ENCODE data around the gene C22orf23.
A peak's percentile ranks its signal among the peaks of the same experiment; 100 is the strongest.
"Not testable (repeated sequence)": the region's sequence is repeated elsewhere in the genome, so short reads cannot be mapped to it uniquely, and the experiment has no call there.

C22orf23 gene

GRCh38 chr22:37982938-37983859, 29.8 kb upstream of the C22orf23 start:
- no peak for DNase-seq (ENCODE audit: low read depth)

GRCh38 chr22:37982151-37982785, 28.9 kb upstream of the C22orf23 start:
- TF ChIP-seq CTCF (IDR thresholded peaks at IDR 0.05; ENCODE audit: insufficient read depth, low read depth, low read length, missing control alignments): no peak
- no peak for DNase-seq (ENCODE audit: low read depth)
- no peak overlapping the region for H3K4me3 ChIP-seq (ENCODE audit: low read length)

More at GRCh38 chr22:37982938-37983859, 29.8 kb upstream of the C22orf23 start:
- H3K4me3 ChIP-seq (ENCODE audit: low read length): no peak overlapping the region
- TF ChIP-seq CTCF (IDR thresholded peaks at IDR 0.05; ENCODE audit: insufficient read depth, low read depth, low read length, missing control alignments): peak; percentile 23

GRCh38 chr22:37981282-37982011, 28.0 kb upstream of the C22orf23 start:
- no peak overlapping the region for H3K4me3 ChIP-seq (ENCODE audit: low read length)
- TF ChIP-seq CTCF (IDR thresholded peaks at IDR 0.05; ENCODE audit: insufficient read depth, low read depth, low read length, missing control alignments): no peak
- no peak for DNase-seq (ENCODE audit: low read depth)

DNA sequence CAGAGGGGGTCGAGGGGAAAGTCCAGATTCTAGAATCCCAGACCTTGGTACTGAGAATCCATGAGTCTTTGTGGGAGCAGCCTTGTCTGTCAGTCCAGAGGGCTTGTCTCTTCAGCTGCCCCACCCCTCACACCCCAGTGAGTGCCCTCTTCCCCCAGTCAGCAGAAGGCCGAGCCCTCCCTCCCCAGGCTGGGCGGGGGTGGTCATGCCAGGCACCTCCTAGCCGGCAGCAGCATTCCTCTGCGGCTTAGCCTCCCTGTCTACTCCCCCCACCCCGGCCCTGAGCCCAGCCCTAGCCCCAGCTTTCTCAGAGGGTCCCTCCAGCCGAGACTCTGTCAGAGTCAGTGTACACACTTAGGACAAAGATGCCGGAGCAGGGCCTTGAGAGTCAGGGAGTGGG, 26.4 kb upstream of the C22orf23 start:
- DNase-seq (ENCODE audit: low read depth): no peak
- TF ChIP-seq CTCF (IDR thresholded peaks at IDR 0.05; ENCODE audit: insufficient read depth, low read depth, low read length, missing control alignments): no peak

GRCh38 chr22:37976547-37976946, 23.1 kb upstream of the C22orf23 start:
- DNase-seq (ENCODE audit: low read depth): no peak
- no peak for TF ChIP-seq CTCF (IDR thresholded peaks at IDR 0.05; ENCODE audit: insufficient read depth, low read depth, low read length, missing control alignments)

More for the DNA sequence above, 26.4 kb upstream of the C22orf23 start:
- no peak overlapping the region for H3K4me3 ChIP-seq (ENCODE audit: low read length)

DNA sequence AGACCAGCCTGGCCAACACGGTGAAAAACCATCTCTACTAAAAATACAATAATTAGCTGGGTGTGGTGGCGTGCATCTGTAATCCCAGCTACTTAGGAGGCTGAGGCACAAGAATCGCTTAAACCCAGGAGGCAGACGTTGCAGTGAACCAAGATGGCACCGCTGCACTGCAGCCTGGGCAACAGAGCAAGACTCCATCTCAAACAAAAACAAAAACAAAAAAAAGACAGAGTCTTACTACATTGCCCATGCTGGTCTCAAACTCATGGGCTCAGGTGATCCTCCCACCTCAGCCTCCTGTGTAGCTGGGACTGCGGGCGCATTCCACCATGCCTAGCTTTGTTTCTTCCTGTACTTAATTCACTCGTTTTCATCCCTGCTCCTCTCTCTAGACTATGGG, 22.6 kb upstream of the C22orf23 start:
- H3K4me3 ChIP-seq (ENCODE audit: low read length); DNase-seq (ENCODE audit: low read depth): not testable (repeated sequence)

More at GRCh38 chr22:37976547-37976946, 23.1 kb upstream of the C22orf23 start:
- no peak overlapping the region for H3K4me3 ChIP-seq (ENCODE audit: low read length)

DNA sequence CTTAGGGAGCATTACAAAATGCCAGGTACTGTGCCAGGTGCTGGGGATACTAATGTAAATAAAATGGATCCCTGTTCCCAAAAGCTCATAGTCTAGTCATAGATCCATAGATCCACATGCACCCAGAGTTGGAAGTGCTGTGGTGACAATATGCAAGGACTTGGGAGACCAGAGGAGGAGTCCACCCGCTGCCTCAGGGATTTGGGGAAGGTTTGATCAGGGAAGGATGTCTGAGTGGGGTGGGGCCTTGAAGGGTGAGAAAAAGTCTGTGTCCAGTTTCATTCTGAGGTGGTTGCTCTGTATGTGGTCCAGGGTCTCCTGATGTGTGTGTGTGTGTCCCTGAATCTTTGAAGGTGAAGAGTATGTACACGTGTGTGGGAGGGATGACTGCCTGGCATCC, 21.8 kb upstream of the C22orf23 start:
- DNase-seq (ENCODE audit: low read depth): no peak
- H3K4me3 ChIP-seq (ENCODE audit: low read length): no peak overlapping the region
- TF ChIP-seq CTCF (IDR thresholded peaks at IDR 0.05; ENCODE audit: insufficient read depth, low read depth, low read length, missing control alignments): no peak

Data from epithelial cell of esophagus (primary cell).